Stimulated activated CD4-positive, alpha-beta T cell treated with anti-CD3 and anti-CD28 coated beads, Interleukin-15, amount 100 ng/mL, for 1 hour (primary cell): Measurements from ENCODE around the gene BAD.
"Not testable (repeated sequence)": the region's sequence is repeated elsewhere in the genome, so short reads cannot be mapped to it uniquely, and the experiment has no call there.

Experiments
- DNase-seq, 2 donors: peaks; one replicate each; pipeline ENCODE4 v3.0.0-alpha.2; 2020; ENCODE audit warnings: low read depth in 1 of 2, low spot score in 1 of 2

BAD gene

DNA sequence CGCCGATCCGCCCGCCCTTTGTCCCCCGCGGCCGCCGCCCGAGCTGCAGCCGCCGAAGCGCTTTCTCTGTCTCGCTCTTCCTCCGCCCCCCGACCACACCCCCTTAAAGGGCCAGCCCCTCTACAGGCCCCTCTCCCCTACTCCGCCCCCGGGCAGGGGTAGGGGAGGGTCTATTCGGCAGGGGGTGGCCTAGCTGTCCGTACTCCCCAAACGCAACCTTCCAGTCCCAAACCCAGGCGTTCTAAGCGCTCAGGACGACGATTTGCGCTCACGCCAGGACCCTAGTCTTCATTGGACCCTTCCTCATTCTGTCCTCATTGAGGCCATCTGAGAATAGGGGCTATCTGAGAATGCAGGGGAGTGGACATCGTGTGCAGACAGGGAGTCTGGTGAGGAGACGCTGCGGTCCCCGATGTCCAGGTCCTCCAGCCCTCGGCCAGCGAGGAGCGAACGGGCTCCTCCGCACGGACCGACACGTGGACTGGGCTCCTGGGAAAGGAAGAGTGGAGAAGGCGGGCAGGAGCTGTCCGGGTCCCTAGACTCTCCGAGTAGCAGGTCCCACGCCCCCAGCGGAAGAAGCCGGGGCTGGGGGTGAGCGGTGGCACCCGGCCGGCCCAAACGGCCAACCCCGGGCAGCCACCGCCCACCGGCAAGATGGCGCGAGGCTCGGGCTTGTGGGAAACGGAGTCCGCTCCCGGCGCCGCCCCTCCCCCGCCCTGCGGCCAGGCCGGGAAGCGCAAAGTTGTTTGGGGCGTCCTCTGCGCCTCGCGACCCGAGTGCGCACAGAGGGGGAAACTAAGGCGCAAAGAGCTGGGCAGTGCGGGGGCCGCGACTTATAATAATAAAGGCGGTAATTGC, 37.4 kb downstream of the BAD start, which contains the start of gene PPP1R14B:
Gene PPP1R14B (minus strand): TSS at position 73 of the 858 bp plus-strand sequence. CDS start 270 bp downstream, outside the sequence.
- DNase-seq: peak; percentile 56 to 77

DNA sequence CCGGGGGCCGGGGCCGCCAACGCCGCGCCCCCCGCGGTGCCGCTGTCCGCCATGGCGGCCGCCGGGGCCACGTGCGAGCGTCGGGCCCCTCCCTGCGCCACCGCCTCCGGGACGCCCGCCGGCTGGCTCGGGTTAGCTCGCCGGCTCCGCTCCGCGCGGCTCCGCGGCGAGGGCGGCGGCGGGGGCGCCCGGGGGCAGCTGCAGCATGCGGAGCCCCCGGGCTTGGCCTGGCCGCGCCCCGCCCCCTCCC, 37.9 kb downstream of the BAD start:
- DNase-seq: not testable (repeated sequence)

DNA sequence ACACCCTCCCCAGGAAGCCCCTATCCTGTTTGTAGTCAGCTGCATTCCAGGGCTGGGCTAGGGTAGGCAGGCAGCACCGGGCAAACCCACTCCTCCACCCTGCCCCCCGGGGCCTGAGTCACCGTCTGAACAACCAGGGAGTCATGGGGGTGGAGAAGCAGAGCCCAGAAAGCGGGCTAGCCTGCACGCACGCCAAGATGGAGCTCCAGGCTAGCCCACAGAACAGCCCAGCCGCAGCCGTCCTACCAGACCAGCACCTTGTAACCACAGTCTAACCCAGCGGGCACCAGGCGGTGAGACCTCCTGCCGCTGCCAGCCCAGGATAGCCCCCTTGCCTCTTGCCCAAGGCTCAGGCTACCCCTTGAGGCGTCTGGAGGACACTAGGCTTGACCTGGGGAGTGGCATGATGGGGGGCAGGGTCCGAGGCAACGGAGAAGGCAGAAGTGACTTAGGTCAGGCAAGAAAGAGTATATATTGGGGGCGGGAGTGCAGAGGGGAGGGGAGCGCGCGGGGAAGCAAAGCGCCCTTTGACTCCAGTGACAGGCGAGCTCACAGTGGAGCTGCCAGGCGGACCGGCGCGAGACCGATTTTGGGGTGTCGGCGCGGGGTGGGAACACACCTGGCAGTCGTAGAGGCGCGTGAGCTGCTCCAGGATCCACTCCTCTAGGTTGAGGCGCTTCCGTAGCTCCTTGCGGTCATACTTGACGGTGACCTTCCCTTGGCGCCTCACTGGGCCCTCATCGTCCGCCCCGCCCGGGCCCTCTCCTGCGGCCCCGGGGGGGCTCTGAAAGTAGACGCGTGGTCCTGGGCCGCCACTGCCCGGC, 38.5 kb downstream of the BAD start:
- DNase-seq: peak; percentile 56 to 76

DNA sequence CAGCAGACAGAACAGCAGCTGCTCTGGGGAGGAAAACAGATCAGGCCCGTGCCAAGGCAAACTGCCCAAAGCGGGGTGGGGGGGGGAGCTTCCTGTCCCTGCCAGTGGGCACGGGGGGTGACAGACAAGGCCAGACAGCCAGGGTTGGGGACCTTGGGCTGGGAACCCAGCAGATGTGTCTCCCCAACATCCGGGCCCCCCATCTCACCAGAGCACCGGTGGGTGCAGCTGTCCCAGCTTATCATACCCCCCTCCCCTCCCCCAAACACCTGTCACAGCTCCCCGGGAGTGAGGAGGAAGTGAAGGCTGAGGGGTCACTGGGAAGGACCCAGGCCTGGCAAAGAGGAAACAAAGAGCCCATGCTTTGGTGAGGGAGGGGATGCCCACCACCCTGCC, 39.1 kb downstream of the BAD start:
- no peak for DNase-seq

DNA sequence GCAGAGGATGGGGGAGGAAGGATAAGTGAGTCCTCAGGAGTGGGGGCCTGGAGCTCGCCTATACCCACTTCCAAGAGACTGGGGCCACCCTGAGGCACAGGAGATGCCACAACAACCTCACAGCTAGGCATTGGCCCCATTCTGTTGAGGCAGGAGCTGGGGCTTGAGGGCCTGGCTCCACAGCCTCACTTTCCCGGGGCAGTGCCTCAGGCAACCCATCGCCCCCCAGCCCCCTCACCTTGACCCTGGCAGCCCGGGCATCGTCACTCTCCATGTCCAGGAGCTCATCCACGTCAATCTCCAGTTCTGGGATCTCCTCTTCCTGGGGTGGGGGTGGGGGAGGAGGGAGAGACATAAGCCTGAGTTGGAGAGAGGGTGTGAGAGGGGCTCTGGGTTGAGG, 39.5 kb downstream of the BAD start:
- DNase-seq: no peak

DNA sequence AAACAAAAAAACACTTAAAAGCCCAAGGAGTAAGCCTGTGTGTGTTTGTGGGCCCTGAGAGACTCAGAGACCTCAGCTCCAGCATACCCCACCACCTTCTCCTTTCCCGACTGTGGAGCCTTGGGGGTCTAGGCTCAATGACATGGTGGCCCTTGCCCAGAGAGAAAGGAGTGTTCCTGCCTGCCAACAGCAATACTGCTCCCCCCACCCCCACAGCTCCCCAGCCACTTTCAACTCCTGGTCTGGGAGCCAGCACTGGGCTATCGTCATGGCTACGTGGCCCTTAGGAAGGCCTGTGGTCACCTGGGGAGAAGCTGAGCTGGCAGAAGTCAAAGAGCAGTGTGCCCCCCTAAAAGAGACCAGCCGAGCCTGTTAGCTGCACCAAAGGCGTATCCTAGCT, 40.4 kb downstream of the BAD start:
- no peak for DNase-seq

DNA sequence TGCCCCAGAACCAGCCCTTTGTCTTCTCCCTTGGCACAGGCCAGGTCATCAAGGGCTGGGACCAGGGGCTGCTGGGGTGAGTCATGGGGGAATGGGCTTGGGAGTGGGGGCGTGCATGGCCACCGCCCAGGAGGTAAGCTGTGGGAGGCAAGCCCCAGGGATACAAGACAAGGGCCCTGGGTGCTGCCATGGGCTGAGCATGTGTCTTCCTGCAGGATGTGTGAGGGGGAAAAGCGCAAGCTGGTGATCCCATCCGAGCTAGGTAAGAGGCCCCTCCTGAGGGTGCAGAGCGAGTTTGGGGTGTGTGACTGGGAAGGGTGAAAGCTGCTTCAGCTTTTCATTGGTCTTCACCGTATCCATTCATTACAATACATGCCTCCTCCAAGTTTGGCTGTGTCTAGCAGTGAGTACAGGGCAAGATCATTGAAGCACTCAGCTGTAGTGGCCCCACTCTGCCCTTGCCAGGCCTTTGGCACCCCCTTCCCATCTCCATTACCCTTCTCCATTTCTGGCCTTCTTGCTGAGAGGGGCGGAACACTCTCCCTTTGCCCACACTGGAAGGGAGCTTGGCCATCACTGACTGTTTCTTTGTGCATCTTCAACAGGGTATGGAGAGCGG, 41.1 kb downstream of the BAD start:
- no peak for DNase-seq

DNA sequence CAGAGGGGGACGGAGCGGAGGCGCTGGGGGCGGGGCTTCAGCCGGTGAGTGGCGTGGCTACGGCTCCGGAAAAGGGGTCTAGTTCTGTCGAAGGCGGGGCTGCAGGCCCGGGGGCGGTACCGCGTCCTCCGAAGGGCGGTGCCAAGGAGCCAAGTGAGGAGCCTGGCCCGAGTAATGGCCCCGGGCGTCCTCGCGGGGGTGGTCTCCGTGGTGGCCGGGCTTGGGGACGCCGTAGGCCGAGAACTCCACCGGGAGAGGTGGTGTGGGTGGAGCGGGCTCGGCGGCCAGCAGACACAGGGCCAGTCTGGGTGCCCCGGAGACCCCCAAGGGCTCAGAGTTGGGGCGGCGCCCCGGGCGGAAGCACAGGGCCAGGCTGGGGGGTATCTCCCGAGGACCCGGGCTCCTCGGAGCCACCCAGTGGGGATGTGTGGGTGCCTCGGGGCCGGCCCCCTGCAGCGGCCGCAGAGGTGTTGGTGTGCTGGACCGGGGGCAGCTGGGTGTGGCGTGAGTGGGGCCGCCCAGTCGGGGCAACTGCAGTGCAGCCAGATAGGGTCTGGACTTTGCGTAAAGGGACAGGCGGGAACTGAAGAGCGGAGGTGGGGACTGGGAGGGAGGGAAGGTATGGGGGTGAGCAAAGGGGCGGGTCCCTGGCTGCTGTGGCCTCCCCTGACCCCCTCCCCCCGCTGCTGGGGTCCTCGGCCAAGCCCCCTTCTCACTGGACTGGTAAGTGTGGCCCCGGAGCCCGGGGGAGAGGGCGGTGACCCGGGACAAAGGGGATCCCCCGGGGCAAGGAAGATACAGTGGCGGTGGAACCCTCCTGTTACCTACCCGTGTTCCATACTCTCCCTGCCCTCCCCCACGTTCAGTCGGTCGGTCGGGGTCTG, 42.7 kb downstream of the BAD start:
- no peak for DNase-seq

DNA sequence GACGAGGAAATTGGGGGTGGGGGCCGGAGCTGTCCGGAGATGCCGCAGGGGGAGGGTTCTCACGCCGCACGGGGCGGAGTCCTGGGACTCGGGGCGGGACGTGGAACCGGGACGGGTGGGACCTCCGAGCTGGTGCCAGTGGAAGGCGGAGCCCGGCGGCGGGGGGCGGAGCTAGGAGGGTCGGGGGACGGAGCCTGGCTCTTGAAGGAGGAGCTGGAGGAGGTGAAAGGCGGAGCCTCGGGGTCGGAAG, 43.3 kb downstream of the BAD start:
- peak; percentile 100 for DNase-seq

DNA sequence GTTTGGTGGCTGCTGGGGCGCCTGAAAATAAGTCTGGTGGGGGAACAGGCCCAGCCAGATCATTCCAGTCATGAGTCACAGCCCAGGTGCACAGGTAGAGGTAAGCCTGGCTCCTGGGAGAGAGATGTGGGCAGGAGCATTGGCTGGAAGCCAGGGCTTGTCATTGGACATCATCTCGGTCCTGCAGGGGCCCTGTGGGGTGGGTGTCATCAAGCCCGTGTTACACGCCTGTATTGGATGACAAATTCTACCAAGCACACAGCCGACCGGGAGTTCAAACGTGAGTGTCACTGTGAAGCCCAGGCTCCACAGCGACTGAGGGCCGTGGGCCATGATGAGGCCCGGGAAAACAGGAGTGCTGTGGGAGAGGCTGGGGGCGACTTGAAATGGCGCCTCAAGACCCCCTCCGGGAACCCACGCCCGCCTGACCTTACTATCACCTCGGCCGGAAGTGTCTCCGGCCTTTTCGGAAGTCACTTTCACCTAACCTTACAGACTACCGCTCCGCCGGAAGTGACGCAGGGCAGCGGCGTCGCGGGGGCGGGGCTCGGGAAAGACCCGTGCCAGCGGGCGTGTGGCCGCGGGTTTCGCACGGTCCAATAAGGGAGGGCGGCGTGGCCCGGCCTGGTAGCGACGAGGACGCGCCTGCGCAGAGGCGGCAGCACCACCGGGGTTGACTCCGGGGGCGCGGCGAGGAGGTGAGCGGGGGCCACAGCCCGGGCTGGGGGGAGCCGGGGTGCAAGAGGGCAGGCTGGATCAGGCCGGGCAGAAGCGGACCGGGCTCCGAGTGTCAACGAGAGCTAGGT, 43.8 kb downstream of the BAD start, which contains the start of gene FKBP2:
Gene FKBP2 (plus strand): TSS at position 661 of the 806 bp plus-strand sequence. CDS start 1,293 bp downstream, outside the sequence.
- DNase-seq: peak; percentile 97 to 98

DNA sequence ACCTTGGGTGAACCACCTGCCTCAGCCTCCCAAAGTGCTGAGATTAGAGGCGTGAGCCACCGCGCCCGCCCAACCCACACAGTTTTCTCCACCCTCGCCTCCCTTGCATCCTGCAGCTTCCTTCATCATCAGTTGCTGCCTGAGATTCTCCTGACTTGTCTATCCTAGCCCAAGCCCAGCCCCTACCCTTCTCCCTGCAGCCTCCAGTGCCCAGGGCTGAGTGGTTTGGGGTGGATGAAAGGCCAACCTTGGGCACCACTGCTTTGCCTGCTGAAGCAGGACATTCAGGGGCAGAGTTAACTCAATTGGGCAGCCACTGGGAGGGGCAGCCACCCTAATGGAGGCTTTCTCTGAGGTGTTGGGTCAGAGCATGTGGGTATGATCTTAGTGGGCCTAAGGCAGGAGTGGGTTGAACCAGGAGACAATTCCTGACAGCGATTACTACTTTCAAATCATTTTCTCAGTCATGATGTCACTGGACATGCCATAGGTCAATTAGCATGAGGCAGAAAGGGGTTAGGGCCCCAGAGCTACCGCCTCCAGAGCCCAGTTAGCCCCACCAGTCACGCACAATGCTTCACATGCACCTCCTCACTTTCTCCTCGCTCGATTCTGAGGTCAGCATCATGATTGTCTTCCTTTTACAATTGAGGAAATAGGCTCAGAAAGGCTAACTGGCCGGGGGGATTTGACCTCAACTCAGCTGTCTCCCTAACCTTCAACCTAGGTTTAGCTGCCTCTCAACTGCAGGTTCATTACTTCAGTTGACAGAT, 44.6 kb downstream of the BAD start:
- DNase-seq: no peak

DNA sequence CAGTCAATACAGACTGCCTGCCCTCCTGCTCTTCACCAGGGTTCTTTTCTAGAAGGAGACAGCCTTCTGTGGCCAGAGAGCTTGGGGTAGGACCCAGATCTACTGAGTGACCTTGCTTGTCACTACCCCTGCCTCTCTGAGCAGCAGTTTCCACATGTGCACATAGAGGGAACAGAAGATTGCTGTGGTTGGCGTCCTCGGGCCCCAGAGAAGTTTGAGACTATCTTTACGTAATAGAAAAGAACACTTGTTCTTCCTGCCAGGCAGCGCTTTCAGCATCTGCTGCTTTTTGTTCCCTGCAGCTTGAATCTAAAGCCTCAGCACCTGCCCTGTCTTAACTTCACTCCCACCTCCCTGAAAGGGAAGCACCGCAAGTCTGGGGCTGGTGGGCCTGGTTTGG, 45.5 kb downstream of the BAD start:
- DNase-seq: no peak

DNA sequence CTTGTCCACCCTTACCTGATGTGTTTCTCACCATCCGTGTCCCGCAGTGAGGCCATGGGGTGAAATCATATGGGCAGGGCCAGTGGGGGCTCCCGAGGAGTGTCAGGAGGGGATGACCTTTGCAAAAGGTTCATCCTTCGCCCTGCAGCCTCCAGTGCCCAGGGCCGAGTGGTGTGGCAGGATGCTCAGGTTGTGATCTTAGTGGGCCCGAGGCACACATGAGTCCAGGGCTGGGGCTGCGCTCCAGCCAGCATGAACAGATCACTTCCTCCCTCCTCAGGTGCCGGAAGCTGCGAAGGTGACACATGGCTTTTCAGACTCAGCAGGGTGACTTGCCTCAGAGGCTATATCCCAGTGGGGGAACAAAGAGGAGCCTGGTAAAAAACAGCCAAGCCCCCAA, 46.4 kb downstream of the BAD start:
- no peak for DNase-seq

DNA sequence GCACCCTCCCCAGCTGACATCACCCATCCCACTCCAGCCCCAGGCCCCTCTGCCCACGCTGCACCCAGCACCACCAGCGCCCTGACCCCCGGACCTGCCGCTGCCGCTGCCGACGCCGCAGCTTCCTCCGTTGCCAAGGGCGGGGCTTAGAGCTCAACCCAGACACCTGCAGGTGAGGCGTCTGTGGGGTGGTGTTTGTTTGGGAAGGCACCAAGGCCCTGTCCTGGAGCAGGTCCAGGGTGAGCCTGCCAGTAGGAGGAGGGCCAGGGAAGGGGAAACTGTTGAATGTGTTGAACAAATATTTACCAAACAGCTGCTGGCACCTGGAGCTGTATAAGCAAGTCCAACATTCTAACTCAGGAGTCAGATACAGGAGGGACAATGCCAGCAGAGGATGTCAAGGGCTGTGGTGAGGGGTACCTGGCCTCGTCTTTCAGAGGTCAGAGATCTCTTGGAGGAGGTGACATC, 46.9 kb downstream of the BAD start:
- DNase-seq: no peak

DNA sequence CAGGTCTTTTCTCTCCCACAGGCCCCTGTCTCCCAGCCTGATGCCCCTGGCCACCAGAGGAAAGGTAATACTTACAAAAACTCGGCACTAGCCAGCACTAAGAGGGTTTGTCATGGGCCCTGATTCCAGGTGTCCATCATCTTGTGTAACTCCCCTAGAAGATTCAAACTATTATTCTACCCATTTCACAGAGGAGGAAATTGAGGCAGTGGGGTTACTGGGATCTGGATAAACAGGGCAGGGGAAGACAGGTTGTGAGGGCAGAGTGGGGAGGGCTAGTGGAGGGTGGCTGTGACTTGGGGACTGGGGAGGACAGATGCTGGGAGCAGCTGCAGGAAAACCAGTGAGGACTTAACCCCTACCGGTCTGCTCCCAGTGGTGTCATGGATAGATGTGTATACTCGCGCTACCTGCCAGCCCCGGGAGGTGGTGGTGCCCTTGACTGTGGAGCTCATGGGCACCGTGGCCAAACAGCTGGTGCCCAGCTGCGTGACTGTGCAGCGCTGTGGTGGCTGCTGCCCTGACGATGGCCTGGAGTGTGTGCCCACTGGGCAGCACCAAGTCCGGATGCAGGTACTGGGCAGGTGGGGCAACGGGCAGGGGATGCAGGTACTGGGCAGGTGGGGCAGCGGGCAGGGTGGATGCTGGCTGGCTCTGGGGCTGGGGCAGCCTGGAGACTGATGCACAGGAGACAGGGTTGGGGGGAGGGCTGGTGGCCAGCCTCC, 48.9 kb downstream of the BAD start:
- DNase-seq: no peak

DNA sequence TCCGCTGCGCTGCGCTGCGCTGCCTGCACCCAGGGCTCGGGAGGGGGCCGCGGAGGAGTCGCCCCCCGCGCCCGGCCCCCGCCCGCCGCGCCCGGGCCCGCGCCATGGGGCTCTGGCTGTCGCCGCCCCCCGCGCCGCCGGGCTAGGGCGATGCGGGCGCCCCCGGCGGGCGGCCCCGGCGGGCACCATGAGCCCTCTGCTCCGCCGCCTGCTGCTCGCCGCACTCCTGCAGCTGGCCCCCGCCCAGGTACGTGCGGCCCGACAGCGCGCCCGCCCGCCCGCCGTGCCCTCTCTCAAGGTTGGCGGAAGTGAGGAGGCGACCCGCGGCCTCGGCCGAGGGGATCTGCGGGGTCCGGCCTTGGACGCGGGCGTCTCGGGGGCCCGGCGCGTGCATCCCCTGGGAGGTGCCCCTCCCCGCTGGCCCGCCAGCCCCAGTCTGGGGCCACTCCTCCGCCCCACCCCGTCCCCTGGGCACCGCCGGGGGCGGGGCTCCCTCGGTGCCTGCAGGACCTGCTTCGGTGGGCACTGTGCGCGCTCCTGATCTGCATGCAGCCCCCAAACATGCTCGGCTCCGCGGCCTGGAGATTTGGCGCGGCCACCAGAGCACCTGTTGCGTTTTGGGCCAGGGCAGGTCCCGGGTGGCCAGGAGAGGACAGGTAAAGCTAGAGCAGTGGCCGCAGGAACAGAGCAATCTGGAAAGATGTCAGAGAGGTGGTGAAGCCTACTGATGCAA, 49.7 kb downstream of the BAD start:
- no peak for DNase-seq

DNA sequence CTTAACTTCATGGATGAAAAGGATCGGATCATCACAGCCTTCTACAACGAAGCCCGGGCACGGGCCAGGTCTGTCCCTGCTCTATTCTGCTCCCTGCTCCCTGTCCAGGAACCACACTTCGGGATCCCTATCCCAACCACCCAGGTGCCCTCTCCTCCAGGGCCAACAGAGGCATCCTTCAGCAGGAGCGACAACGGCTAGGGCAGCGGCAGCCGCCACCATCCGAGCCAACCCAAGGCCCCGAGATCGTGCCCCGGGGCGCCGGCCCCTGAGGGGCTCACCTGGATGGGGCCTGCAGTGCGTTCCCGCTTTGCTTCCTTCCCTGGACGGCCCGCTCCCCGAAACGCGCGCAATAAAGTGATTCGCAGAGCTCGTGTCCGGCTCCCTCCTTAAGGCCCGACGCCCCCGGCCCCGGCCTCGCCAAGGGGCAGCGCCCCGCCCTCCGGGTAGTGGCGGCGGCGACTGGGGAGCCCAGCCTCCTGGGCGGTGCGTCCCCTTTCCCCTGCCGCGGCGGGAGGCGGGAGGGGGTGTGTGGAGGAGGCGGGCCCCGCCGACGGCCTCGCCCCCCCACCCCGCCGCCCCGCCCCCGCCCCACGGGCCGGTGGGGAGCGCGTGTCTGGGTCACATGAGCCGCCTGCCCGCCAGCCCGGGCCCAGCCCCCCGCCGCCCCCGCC, 50.4 kb downstream of the BAD start, which contains the start of gene VEGFB:
Gene VEGFB (plus strand): TSS at position 672 of the 674 bp plus-strand sequence. CDS start 250 bp downstream, outside the sequence.
- DNase-seq: peak; percentile 55 to 62

DNA sequence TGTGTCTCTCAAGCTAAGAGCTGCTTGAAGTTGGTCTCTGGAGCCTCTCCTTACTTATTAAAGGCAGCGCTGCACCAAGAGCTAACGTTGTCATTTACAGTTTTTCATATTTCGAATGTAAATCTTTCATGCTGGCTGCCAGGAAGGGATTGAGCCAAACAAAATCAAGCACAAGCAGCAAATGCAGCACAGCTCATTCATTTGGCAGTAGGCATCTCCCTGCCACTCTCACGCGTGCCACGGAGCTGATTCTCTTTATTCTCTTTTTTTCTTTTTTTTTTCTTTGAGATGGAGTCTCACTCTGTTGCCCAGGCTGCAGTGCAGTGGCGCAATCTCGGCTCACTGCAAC, 51.5 kb downstream of the BAD start:
- DNase-seq: no peak
